Measurements from ENCODE around the gene ARFGAP1. TPM values are rescaled to one million over a fixed set of nuclear protein-coding genes. Genes with fewer than 3 reads are reported as not detected.

ARFGAP1 gene
- total RNA-seq, 1 donor from 2014 or later, result 44.7 TPM

GRCh38 chr20:63288581-63289251, 16.1 kb downstream of the ARFGAP1 start:
- no peak overlapping the region for H3K4me3 ChIP-seq
- no peaks in the 10 kb centered on the region for H3K4me1 ChIP-seq
- H3K27me3 ChIP-seq, result no peaks in the 10 kb centered on the region
- H3K27ac ChIP-seq, result no peak overlapping the region
- no peak for DNase-seq (ENCODE audit: extremely low spot score in 2 of 2)
- no peak for TF ChIP-seq POLR2AphosphoS5 (IDR thresholded peaks at IDR 0.05; ENCODE audit: insufficient read depth in 1 of 2, low read depth in 1 of 2)
- TF ChIP-seq POLR2A (IDR thresholded peaks at IDR 0.05), result no peak
- TF ChIP-seq CTCF (IDR thresholded peaks at IDR 0.05), result no peak
- no peaks in the 10 kb centered on the region for H3K9me3 ChIP-seq
- H3K36me3 ChIP-seq, result peaks cover 0 to 29% of the 10 kb centered on the region in 2 donors
- intact Hi-C loops (cut with DNase I), result no loop called here

DNA sequence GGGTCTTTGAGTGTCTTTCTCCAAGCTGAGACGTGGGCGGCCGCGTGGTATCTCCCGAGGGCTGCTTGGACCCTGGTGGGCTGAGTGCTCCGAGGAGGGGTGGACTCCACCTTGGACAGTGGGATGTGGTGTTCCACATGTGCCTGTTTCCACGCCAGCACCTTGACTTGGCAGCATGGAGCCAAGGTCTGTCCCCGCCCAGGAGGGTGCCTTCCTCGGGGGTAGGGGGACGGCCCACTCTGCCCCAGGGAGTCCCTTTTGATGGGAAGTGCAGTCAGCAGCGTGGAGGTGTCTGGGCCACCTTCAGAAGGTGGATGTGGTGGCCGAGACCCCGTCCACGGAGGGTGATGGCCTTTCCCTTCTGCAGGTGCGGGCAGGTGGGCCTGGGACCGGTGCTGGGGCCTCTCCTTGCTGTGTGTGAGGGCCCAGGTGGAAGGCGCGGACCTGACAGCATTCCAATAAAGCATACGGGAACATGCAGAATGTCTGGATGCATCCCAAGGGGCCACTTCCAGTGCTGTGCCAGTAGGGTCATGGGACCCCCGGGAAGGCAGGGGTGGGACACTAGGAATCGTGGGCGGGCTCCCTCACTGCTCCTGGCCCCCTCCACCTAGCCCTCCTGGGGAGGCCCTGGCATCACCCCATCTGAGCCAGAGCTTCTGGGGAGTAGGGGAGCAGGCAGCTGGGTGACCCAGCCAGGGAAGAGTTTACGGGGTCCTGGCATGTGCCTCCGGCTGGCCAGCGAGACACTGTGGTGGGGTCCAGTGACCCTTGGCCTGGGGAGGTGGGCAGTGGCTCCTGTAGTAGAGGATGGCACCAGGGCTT, 16.9 kb downstream of the ARFGAP1 start:
- H3K27ac ChIP-seq, result no peak overlapping the region
- H3K4me3 ChIP-seq, result no peak overlapping the region
- TF ChIP-seq POLR2A (IDR thresholded peaks at IDR 0.05) (no peak), CTCF (IDR thresholded peaks at IDR 0.05) (no peak), POLR2AphosphoS5 (IDR thresholded peaks at IDR 0.05; ENCODE audit: insufficient read depth in 1 of 2, low read depth in 1 of 2) (no peak)
- H3K9me3 ChIP-seq, result no peaks in the 10 kb centered on the region
- intact Hi-C loops (cut with DNase I), result no loop called here
- peaks cover 0 to 29% of the 10 kb centered on the region in 2 donors for H3K36me3 ChIP-seq
- no peaks in the 10 kb centered on the region for H3K4me1 ChIP-seq
- no peak for DNase-seq (ENCODE audit: extremely low spot score in 2 of 2)
- H3K27me3 ChIP-seq, result peaks cover 4% of the 10 kb centered on the region

GRCh38 chr20:63290136-63290676, 17.6 kb downstream of the ARFGAP1 start:
- H3K4me3 ChIP-seq, result no peak overlapping the region
- H3K36me3 ChIP-seq, result peaks cover 0 to 29% of the 10 kb centered on the region in 2 donors
- no peak overlapping the region for H3K27ac ChIP-seq
- H3K27me3 ChIP-seq, result peaks cover 4% of the 10 kb centered on the region
- H3K4me1 ChIP-seq, result no peaks in the 10 kb centered on the region
- no peaks in the 10 kb centered on the region for H3K9me3 ChIP-seq
- TF ChIP-seq POLR2AphosphoS5 (IDR thresholded peaks at IDR 0.05; ENCODE audit: insufficient read depth in 1 of 2, low read depth in 1 of 2), result no peak
- no peak for TF ChIP-seq CTCF (IDR thresholded peaks at IDR 0.05)
- no peak for TF ChIP-seq POLR2A (IDR thresholded peaks at IDR 0.05)
- intact Hi-C loops (cut with DNase I), result no loop called here
- no peak for DNase-seq (ENCODE audit: extremely low spot score in 2 of 2)

DNA sequence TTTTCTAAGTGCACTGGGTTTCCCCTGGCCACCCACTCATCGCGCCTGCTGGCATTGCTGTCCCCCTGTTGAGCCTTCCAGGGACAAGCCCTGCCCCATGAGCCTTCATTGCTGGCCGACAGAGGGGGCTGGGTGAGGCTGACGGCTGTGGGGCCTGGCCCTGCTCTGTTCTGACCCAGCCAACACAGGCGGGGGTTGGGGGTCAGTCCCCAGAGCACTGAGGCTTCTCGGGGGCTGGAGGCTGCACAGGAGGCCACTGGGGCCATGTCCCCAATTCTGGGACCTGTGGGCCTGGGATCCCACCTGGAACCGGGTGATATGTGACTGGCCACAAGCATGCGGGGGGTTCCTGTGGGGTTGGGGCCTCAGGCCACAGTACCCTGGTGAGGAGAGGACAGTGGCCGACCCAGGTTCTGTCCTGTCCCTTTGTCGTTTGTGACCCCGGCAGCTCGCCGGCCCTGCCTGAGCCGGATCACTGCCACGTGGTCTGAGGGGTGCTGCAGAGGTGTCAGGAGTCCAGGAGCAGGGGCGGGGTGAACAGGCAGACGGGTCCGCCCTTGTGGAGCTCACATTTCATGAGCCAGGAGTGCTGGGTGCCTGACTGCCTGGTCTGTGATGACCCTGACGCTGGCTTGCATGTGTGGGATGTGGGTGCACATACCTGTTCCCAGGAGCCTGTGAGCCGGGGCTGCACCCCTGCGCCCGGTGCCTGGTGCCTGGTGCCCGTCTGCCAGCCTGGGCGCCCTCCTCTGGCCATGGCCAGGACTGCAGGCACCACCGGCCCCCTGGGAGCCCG, 18.3 kb downstream of the ARFGAP1 start:
- no peaks in the 10 kb centered on the region for H3K9me3 ChIP-seq
- H3K27ac ChIP-seq, result no peak overlapping the region
- DNase-seq (ENCODE audit: extremely low spot score in 2 of 2), result no peak
- no peaks in the 10 kb centered on the region for H3K4me1 ChIP-seq
- peaks cover 4% of the 10 kb centered on the region for H3K27me3 ChIP-seq
- intact Hi-C loops (cut with DNase I), result no loop called here
- H3K4me3 ChIP-seq, result no peak overlapping the region
- peaks cover 0 to 24% of the 10 kb centered on the region in 2 donors for H3K36me3 ChIP-seq
- TF ChIP-seq POLR2A (IDR thresholded peaks at IDR 0.05) (no peak), POLR2AphosphoS5 (IDR thresholded peaks at IDR 0.05; ENCODE audit: insufficient read depth in 1 of 2, low read depth in 1 of 2) (no peak), CTCF (IDR thresholded peaks at IDR 0.05) (peak in 1 of 3 experiments; percentile 2)

Data from vagina (tissue), 2 donors.